ENCODE results near the gene APOA5. TPM values are rescaled to one million over a fixed set of nuclear protein-coding genes. Genes with fewer than 3 reads are reported as not detected.

Gene APOA5
- not detected for polyA plus RNA-seq

- peaks cover 5 to 12% of the 10 kb centered on the region in 2 donors for H3K4me1 ChIP-seq (ENCODE audit: control insufficient read depth in 2 of 2, insufficient read depth in 2 of 2, low read length in 1 of 2)
- H3K9me3 ChIP-seq (ENCODE audit: control insufficient read depth in 2 of 2, insufficient read depth in 1 of 2, low read depth in 1 of 2, low read length in 1 of 2): no peaks in the 10 kb centered on the region
- H3K4me3 ChIP-seq (ENCODE audit: low read depth in 1 of 2, low read length in 2 of 2): no peak within 1 kb of the TSS
- WGBS, 2 donors: 86 to 89% methylated on average over 7 of the region's 7 CpGs
- H3K27me3 ChIP-seq (ENCODE audit: control insufficient read depth in 1 of 2, insufficient read depth in 2 of 2, low read length in 2 of 2): no peaks in the 10 kb centered on the region
- H3K36me3 ChIP-seq (ENCODE audit: control insufficient read depth in 2 of 2, insufficient read depth in 2 of 2, low read length in 1 of 2): no peaks in the 10 kb centered on the region
- no peak within 1 kb of the TSS for H3K27ac ChIP-seq (ENCODE audit: low read depth in 2 of 2, low read length in 1 of 2)
Measured at GRCh38 chr11:116791813-116792143, at the start of gene APOA5. TSS of gene APOA5 (minus strand) at chr11:116791879. CDS start at chr11:116791860, 19 bp downstream.

GRCh38 chr11:116840746-116841296, 49.1 kb upstream of the APOA5 start:
- Histone ChIP-seq H3K4me1 (ENCODE audit: control insufficient read depth in 2 of 2, insufficient read depth in 2 of 2, low read length in 1 of 2) (peaks cover under 1 to 5% of the 10 kb centered on the region in 2 donors), H3K27ac (ENCODE audit: low read depth in 2 of 2, low read length in 1 of 2) (no peak overlapping the region), H3K27me3 (ENCODE audit: control insufficient read depth in 1 of 2, insufficient read depth in 2 of 2, low read length in 2 of 2) (no peaks in the 10 kb centered on the region), H3K9me3 (ENCODE audit: control insufficient read depth in 2 of 2, insufficient read depth in 1 of 2, low read depth in 1 of 2, low read length in 1 of 2) (no peaks in the 10 kb centered on the region), H3K36me3 (ENCODE audit: control insufficient read depth in 2 of 2, insufficient read depth in 2 of 2, low read length in 1 of 2) (peaks cover 0 to 10% of the 10 kb centered on the region in 2 donors), H3K4me3 (ENCODE audit: low read depth in 1 of 2, low read length in 2 of 2) (no peak overlapping the region)
- 71 to 76% methylated on average over 9 of the region's 9 CpGs for WGBS, 2 donors

GRCh38 chr11:116840224-116840745, 48.6 kb upstream of the APOA5 start:
- Histone ChIP-seq H3K4me3 (ENCODE audit: low read depth in 1 of 2, low read length in 2 of 2) (no peak overlapping the region), H3K9me3 (ENCODE audit: control insufficient read depth in 2 of 2, insufficient read depth in 1 of 2, low read depth in 1 of 2, low read length in 1 of 2) (no peaks in the 10 kb centered on the region), H3K27ac (ENCODE audit: low read depth in 2 of 2, low read length in 1 of 2) (no peak overlapping the region), H3K4me1 (ENCODE audit: control insufficient read depth in 2 of 2, insufficient read depth in 2 of 2, low read length in 1 of 2) (peaks cover 4 to 6% of the 10 kb centered on the region in 2 donors), H3K27me3 (ENCODE audit: control insufficient read depth in 1 of 2, insufficient read depth in 2 of 2, low read length in 2 of 2) (no peaks in the 10 kb centered on the region), H3K36me3 (ENCODE audit: control insufficient read depth in 2 of 2, insufficient read depth in 2 of 2, low read length in 1 of 2) (peaks cover 0 to 8% of the 10 kb centered on the region in 2 donors)
- WGBS, 2 donors: 45 to 56% methylated on average over 6 of the region's 6 CpGs

GRCh38 chr11:116838321-116839084, 46.8 kb upstream of the APOA5 start:
- peaks cover 0 to 2% of the 10 kb centered on the region in 2 donors for H3K36me3 ChIP-seq (ENCODE audit: control insufficient read depth in 2 of 2, insufficient read depth in 2 of 2, low read length in 1 of 2)
- H3K27ac ChIP-seq (ENCODE audit: low read depth in 2 of 2, low read length in 1 of 2): no peak overlapping the region
- no peaks in the 10 kb centered on the region for H3K27me3 ChIP-seq (ENCODE audit: control insufficient read depth in 1 of 2, insufficient read depth in 2 of 2, low read length in 2 of 2)
- H3K4me1 ChIP-seq (ENCODE audit: control insufficient read depth in 2 of 2, insufficient read depth in 2 of 2, low read length in 1 of 2): peaks cover 4 to 6% of the 10 kb centered on the region in 2 donors
- H3K4me3 ChIP-seq (ENCODE audit: low read depth in 1 of 2, low read length in 2 of 2): no peak overlapping the region
- WGBS, 2 donors: 81 to 82% methylated on average over 6 of the region's 6 CpGs
- H3K9me3 ChIP-seq (ENCODE audit: control insufficient read depth in 2 of 2, insufficient read depth in 1 of 2, low read depth in 1 of 2, low read length in 1 of 2): no peaks in the 10 kb centered on the region

- 76 to 86% methylated on average over 19 of the region's 19 CpGs for WGBS, 2 donors
- Histone ChIP-seq H3K4me1 (ENCODE audit: control insufficient read depth in 2 of 2, insufficient read depth in 2 of 2, low read length in 1 of 2) (peaks cover 4 to 6% of the 10 kb centered on the region in 2 donors), H3K9me3 (ENCODE audit: control insufficient read depth in 2 of 2, insufficient read depth in 1 of 2, low read depth in 1 of 2, low read length in 1 of 2) (no peaks in the 10 kb centered on the region), H3K36me3 (ENCODE audit: control insufficient read depth in 2 of 2, insufficient read depth in 2 of 2, low read length in 1 of 2) (no peaks in the 10 kb centered on the region), H3K27me3 (ENCODE audit: control insufficient read depth in 1 of 2, insufficient read depth in 2 of 2, low read length in 2 of 2) (no peaks in the 10 kb centered on the region), H3K4me3 (ENCODE audit: low read depth in 1 of 2, low read length in 2 of 2) (no peak within 1 kb of the TSS), H3K27ac (ENCODE audit: low read depth in 2 of 2, low read length in 1 of 2) (peak within 1 kb of the TSS in 1 of 2 donors; percentile 14)
Measured at GRCh38 chr11:116837231-116838091, 45.8 kb upstream of the APOA5 start, which contains the start of gene APOA1. TSS of gene APOA1 (minus strand) at chr11:116837622. CDS start at chr11:116837387, 235 bp downstream.

GRCh38 chr11:116836632-116836991, 44.9 kb upstream of the APOA5 start:
- Histone ChIP-seq H3K36me3 (ENCODE audit: control insufficient read depth in 2 of 2, insufficient read depth in 2 of 2, low read length in 1 of 2) (no peaks in the 10 kb centered on the region), H3K27me3 (ENCODE audit: control insufficient read depth in 1 of 2, insufficient read depth in 2 of 2, low read length in 2 of 2) (no peaks in the 10 kb centered on the region), H3K9me3 (ENCODE audit: control insufficient read depth in 2 of 2, insufficient read depth in 1 of 2, low read depth in 1 of 2, low read length in 1 of 2) (no peaks in the 10 kb centered on the region), H3K27ac (ENCODE audit: low read depth in 2 of 2, low read length in 1 of 2) (peak overlapping the region in 1 of 2 donors; percentile 14), H3K4me3 (ENCODE audit: low read depth in 1 of 2, low read length in 2 of 2) (no peak overlapping the region), H3K4me1 (ENCODE audit: control insufficient read depth in 2 of 2, insufficient read depth in 2 of 2, low read length in 1 of 2) (peaks cover 4 to 6% of the 10 kb centered on the region in 2 donors)
- WGBS, 2 donors: 87 to 90% methylated on average over 7 of the region's 7 CpGs

GRCh38 chr11:116835791-116836631, 44.3 kb upstream of the APOA5 start:
- 10% methylated on average over 57 of the region's 57 CpGs for WGBS, 2 donors
- H3K27me3 ChIP-seq (ENCODE audit: control insufficient read depth in 1 of 2, insufficient read depth in 2 of 2, low read length in 2 of 2): no peaks in the 10 kb centered on the region
- peak overlapping the region; percentile 23 to 37 for H3K4me3 ChIP-seq (ENCODE audit: low read depth in 1 of 2, low read length in 2 of 2)
- H3K4me1 ChIP-seq (ENCODE audit: control insufficient read depth in 2 of 2, insufficient read depth in 2 of 2, low read length in 1 of 2): peaks cover 4 to 6% of the 10 kb centered on the region in 2 donors
- no peaks in the 10 kb centered on the region for H3K9me3 ChIP-seq (ENCODE audit: control insufficient read depth in 2 of 2, insufficient read depth in 1 of 2, low read depth in 1 of 2, low read length in 1 of 2)
- peak overlapping the region; percentile 31 to 43 for H3K27ac ChIP-seq (ENCODE audit: low read depth in 2 of 2, low read length in 1 of 2)
- no peaks in the 10 kb centered on the region for H3K36me3 ChIP-seq (ENCODE audit: control insufficient read depth in 2 of 2, insufficient read depth in 2 of 2, low read length in 1 of 2)

- Histone ChIP-seq H3K9me3 (ENCODE audit: control insufficient read depth in 2 of 2, insufficient read depth in 1 of 2, low read depth in 1 of 2, low read length in 1 of 2) (no peaks in the 10 kb centered on the region), H3K27me3 (ENCODE audit: control insufficient read depth in 1 of 2, insufficient read depth in 2 of 2, low read length in 2 of 2) (no peaks in the 10 kb centered on the region), H3K4me3 (ENCODE audit: low read depth in 1 of 2, low read length in 2 of 2) (peak overlapping the region in 1 of 2 donors; percentile 23), H3K36me3 (ENCODE audit: control insufficient read depth in 2 of 2, insufficient read depth in 2 of 2, low read length in 1 of 2) (no peaks in the 10 kb centered on the region), H3K27ac (ENCODE audit: low read depth in 2 of 2, low read length in 1 of 2) (peak overlapping the region; percentile 43 to 64), H3K4me1 (ENCODE audit: control insufficient read depth in 2 of 2, insufficient read depth in 2 of 2, low read length in 1 of 2) (peaks cover 4 to 6% of the 10 kb centered on the region in 2 donors)
- 48 to 54% methylated on average over 28 of the region's 28 CpGs for WGBS, 2 donors
Measured at GRCh38 chr11:116835042-116835772, 43.5 kb upstream of the APOA5 start.

Data from esophagus (tissue), 2 donors.